Glomerular visceral epithelial cell (primary cell): Measurements from ENCODE around the gene EEFSEC.

ENCODE experiments used
- DNase-seq: peaks from one replicate; pipeline ENCODE4 v3.0.0-alpha.2; 2016; ENCODE audit errors: extremely low spot score

Gene EEFSEC

GRCh38 chr3:128285967-128286321 lies 132.7 kb downstream of the EEFSEC start:
- no peak for DNase-seq

- no peak for DNase-seq
Observed at GRCh38 chr3:128286691-128287090, 133.4 kb downstream of the EEFSEC start.

GRCh38 chr3:128287216-128287615 lies 133.9 kb downstream of the EEFSEC start:
- DNase-seq: no peak

GRCh38 chr3:128289534-128289933 lies 136.3 kb downstream of the EEFSEC start:
- DNase-seq: no peak

- no peak for DNase-seq
Observed at GRCh38 chr3:128290484-128290883, 137.2 kb downstream of the EEFSEC start.

GRCh38 chr3:128293930-128294329 lies 140.6 kb downstream of the EEFSEC start:
- DNase-seq: no peak

- no peak for DNase-seq
Observed at GRCh38 chr3:128294999-128295468, 141.8 kb downstream of the EEFSEC start.

GRCh38 chr3:128296469-128297251 lies 143.4 kb downstream of the EEFSEC start:
- no peak for DNase-seq

GRCh38 chr3:128297401-128298138 lies 144.3 kb downstream of the EEFSEC start:
- DNase-seq: peak; percentile 25

- DNase-seq: no peak
Observed at GRCh38 chr3:128301186-128302023, 148.1 kb downstream of the EEFSEC start.

GRCh38 chr3:128306481-128306880 lies 153.2 kb downstream of the EEFSEC start:
- no peak for DNase-seq

GRCh38 chr3:128307029-128307633 lies 153.8 kb downstream of the EEFSEC start:
- no peak for DNase-seq

- no peak for DNase-seq
Observed at GRCh38 chr3:128307781-128308469, 154.6 kb downstream of the EEFSEC start.

GRCh38 chr3:128309026-128309425 lies 155.7 kb downstream of the EEFSEC start:
- no peak for DNase-seq

GRCh38 chr3:128310286-128311058 lies 157.2 kb downstream of the EEFSEC start:
- no peak for DNase-seq

- no peak for DNase-seq
Observed at GRCh38 chr3:128311441-128311844, 158.2 kb downstream of the EEFSEC start.

GRCh38 chr3:128312271-128312670 lies 159.0 kb downstream of the EEFSEC start:
- no peak for DNase-seq

- DNase-seq: no peak
Observed at GRCh38 chr3:128313071-128313725, 159.9 kb downstream of the EEFSEC start.

GRCh38 chr3:128313935-128314334 lies 160.7 kb downstream of the EEFSEC start:
- DNase-seq: no peak

GRCh38 chr3:128315313-128315712 lies 162.0 kb downstream of the EEFSEC start:
- no peak for DNase-seq
